ENCODE results near the gene ABCA8.

ABCA8 gene

DNA sequence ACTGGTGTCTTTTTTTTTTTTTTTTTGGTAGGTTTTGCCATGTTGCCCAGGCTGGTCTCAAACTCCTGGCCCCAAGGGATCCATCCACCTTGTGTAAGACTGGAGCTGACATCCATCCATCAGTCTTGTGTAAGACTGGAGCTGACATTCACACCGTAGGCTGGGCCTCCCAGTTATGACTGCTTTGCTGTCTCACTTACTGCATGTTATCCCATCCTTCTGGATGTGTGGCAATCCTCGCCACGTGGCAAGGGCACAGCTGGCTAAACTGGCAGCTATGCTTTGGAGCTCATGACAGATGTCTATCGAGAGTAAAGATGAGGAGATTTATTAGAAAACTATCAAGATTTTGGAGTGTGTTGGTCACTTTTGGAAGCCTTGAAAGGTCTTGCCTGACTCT is 115.1 kb downstream of the ABCA8 start:
- ChIA-PET POLR2A (no interaction called here), CTCF (no interaction called here)
- H3K36me3 ChIP-seq (ENCODE audit: control insufficient read depth in 2 of 2, insufficient read depth in 1 of 2, low read length in 2 of 2): no peaks in the 10 kb centered on the region
- no peak overlapping the region for H3K4me3 ChIP-seq (ENCODE audit: low read depth, low read length)
- no peak overlapping the region for H3K27ac ChIP-seq (ENCODE audit: extremely low read depth, low read depth, low read length)
- H3K9me3 ChIP-seq (ENCODE audit: control insufficient read depth, insufficient read depth, low read depth, low read length): no peaks in the 10 kb centered on the region
- TF ChIP-seq BCL11B (tag by site-specific recombination; IDR thresholded peaks at IDR 0.05; ENCODE audit: low read depth) (no peak), ZNF785 (tag by site-specific recombination; IDR thresholded peaks at IDR 0.05) (no peak), ZNF473 (tag by site-specific recombination; IDR thresholded peaks at IDR 0.05) (no peak), ZNF558 (tag by site-specific recombination; IDR thresholded peaks at IDR 0.05) (no peak), ZBTB21 (tag by site-specific recombination; IDR thresholded peaks at IDR 0.05) (no peak), ZNF548 (tag by site-specific recombination; IDR thresholded peaks at IDR 0.05) (no peak), ZNF677 (tag by site-specific recombination; IDR thresholded peaks at IDR 0.05) (no peak), ZFP41 (tag by site-specific recombination; IDR thresholded peaks at IDR 0.05; ENCODE audit: borderline replicate concordance) (no peak), ZNF501 (tag by site-specific recombination; IDR thresholded peaks at IDR 0.05) (no peak), ZNF792 (tag by site-specific recombination; IDR thresholded peaks at IDR 0.05) (no peak), HOXC10 (CRISPR knock-in tag; IDR thresholded peaks at IDR 0.05) (no peak), ZSCAN30 (tag by site-specific recombination; IDR thresholded peaks at IDR 0.05) (no peak), ZNF391 (tag by site-specific recombination; IDR thresholded peaks at IDR 0.05; ENCODE audit: borderline replicate concordance, low read depth) (no peak), YY2 (tag by site-specific recombination; IDR thresholded peaks at IDR 0.05) (no peak), KLF1 (tag by site-specific recombination; IDR thresholded peaks at IDR 0.05) (no peak)
- TF ChIP-seq, protein P1, sequence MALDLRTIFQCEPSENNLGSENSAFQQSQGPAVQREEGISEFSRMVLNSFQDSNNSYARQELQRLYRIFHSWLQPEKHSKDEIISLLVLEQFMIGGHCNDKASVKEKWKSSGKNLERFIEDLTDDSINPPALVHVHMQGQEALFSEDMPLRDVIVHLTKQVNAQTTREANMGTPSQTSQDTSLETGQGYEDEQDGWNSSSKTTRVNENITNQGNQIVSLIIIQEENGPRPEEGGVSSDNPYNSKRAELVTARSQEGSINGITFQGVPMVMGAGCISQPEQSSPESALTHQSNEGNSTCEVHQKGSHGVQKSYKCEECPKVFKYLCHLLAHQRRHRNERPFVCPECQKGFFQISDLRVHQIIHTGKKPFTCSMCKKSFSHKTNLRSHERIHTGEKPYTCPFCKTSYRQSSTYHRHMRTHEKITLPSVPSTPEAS (tag by site-specific recombination; IDR thresholded peaks at IDR 0.05): no peak
- TF ChIP-seq, protein P2, sequence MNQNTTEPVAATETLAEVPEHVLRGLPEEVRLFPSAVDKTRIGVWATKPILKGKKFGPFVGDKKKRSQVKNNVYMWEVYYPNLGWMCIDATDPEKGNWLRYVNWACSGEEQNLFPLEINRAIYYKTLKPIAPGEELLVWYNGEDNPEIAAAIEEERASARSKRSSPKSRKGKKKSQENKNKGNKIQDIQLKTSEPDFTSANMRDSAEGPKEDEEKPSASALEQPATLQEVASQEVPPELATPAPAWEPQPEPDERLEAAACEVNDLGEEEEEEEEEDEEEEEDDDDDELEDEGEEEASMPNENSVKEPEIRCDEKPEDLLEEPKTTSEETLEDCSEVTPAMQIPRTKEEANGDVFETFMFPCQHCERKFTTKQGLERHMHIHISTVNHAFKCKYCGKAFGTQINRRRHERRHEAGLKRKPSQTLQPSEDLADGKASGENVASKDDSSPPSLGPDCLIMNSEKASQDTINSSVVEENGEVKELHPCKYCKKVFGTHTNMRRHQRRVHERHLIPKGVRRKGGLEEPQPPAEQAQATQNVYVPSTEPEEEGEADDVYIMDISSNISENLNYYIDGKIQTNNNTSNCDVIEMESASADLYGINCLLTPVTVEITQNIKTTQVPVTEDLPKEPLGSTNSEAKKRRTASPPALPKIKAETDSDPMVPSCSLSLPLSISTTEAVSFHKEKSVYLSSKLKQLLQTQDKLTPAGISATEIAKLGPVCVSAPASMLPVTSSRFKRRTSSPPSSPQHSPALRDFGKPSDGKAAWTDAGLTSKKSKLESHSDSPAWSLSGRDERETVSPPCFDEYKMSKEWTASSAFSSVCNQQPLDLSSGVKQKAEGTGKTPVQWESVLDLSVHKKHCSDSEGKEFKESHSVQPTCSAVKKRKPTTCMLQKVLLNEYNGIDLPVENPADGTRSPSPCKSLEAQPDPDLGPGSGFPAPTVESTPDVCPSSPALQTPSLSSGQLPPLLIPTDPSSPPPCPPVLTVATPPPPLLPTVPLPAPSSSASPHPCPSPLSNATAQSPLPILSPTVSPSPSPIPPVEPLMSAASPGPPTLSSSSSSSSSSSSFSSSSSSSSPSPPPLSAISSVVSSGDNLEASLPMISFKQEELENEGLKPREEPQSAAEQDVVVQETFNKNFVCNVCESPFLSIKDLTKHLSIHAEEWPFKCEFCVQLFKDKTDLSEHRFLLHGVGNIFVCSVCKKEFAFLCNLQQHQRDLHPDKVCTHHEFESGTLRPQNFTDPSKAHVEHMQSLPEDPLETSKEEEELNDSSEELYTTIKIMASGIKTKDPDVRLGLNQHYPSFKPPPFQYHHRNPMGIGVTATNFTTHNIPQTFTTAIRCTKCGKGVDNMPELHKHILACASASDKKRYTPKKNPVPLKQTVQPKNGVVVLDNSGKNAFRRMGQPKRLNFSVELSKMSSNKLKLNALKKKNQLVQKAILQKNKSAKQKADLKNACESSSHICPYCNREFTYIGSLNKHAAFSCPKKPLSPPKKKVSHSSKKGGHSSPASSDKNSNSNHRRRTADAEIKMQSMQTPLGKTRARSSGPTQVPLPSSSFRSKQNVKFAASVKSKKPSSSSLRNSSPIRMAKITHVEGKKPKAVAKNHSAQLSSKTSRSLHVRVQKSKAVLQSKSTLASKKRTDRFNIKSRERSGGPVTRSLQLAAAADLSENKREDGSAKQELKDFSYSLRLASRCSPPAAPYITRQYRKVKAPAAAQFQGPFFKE (tag by site-specific recombination; IDR thresholded peaks at IDR 0.05; ENCODE audit: borderline replicate concordance): no peak
- TF ChIP-seq, protein P3, sequence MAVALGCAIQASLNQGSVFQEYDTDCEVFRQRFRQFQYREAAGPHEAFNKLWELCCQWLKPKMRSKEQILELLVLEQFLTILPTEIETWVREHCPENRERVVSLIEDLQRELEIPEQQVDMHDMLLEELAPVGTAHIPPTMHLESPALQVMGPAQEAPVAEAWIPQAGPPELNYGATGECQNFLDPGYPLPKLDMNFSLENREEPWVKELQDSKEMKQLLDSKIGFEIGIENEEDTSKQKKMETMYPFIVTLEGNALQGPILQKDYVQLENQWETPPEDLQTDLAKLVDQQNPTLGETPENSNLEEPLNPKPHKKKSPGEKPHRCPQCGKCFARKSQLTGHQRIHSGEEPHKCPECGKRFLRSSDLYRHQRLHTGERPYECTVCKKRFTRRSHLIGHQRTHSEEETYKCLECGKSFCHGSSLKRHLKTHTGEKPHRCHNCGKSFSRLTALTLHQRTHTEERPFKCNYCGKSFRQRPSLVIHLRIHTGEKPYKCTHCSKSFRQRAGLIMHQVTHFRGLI (tag by site-specific recombination; IDR thresholded peaks at IDR 0.05): no peak
- H3K4me1 ChIP-seq (ENCODE audit: control insufficient read depth, insufficient read depth, low read length): no peaks in the 10 kb centered on the region

DNA sequence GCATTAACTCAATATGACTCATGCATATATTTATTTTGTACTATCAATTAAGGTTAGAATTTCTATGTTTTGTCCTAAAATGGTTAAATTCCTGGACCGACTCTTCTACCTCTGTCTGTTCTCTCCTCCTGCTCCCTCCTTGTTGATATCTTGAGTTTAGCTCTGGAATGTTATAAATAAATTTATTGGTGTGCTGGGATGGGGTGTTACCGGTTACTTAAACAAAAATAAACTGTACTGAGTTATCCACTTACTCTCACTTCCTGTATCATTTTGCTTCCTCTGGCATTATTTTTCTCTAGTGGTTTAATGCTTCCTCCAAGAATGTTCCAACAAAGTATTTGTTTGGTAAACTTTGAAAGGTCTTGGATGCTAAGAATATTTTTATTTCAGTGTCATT is 120.1 kb downstream of the ABCA8 start:
- H3K27ac ChIP-seq (ENCODE audit: extremely low read depth, low read depth, low read length): no peak overlapping the region
- TF ChIP-seq, protein P4, sequence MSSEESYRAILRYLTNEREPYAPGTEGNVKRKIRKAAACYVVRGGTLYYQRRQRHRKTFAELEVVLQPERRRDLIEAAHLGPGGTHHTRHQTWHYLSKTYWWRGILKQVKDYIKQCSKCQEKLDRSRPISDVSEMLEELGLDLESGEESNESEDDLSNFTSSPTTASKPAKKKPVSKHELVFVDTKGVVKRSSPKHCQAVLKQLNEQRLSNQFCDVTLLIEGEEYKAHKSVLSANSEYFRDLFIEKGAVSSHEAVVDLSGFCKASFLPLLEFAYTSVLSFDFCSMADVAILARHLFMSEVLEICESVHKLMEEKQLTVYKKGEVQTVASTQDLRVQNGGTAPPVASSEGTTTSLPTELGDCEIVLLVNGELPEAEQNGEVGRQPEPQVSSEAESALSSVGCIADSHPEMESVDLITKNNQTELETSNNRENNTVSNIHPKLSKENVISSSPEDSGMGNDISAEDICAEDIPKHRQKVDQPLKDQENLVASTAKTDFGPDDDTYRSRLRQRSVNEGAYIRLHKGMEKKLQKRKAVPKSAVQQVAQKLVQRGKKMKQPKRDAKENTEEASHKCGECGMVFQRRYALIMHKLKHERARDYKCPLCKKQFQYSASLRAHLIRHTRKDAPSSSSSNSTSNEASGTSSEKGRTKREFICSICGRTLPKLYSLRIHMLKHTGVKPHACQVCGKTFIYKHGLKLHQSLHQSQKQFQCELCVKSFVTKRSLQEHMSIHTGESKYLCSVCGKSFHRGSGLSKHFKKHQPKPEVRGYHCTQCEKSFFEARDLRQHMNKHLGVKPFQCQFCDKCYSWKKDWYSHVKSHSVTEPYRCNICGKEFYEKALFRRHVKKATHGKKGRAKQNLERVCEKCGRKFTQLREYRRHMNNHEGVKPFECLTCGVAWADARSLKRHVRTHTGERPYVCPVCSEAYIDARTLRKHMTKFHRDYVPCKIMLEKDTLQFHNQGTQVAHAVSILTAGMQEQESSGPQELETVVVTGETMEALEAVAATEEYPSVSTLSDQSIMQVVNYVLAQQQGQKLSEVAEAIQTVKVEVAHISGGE (tag by site-specific recombination; conservative IDR thresholded peaks at IDR 0.05; ENCODE audit: low read depth): no peak
- TF ChIP-seq ZNF184 (tag by site-specific recombination; IDR thresholded peaks at IDR 0.05) (no peak), ZNF548 (tag by site-specific recombination; IDR thresholded peaks at IDR 0.05) (no peak), ZFP3 (tag by site-specific recombination; IDR thresholded peaks at IDR 0.05; ENCODE audit: low read depth) (no peak), YY1 (tag by site-specific recombination; IDR thresholded peaks at IDR 0.05) (no peak), ZNF747 (tag by site-specific recombination; IDR thresholded peaks at IDR 0.05) (no peak)
- TF ChIP-seq, protein P5, sequence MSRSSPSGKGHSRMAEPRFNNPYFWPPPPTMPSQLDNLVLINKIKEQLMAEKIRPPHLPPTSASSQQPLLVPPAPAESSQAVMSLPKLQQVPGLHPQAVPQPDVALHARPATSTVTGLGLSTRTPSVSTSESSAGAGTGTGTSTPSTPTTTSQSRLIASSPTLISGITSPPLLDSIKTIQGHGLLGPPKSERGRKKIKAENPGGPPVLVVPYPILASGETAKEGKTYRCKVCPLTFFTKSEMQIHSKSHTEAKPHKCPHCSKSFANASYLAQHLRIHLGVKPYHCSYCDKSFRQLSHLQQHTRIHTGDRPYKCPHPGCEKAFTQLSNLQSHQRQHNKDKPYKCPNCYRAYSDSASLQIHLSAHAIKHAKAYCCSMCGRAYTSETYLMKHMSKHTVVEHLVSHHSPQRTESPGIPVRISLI (tag by site-specific recombination; IDR thresholded peaks at IDR 0.05): no peak

More for the DNA sequence above, 120.1 kb downstream of the ABCA8 start:
- POLR2A ChIA-PET: no interaction called here
- H3K36me3 ChIP-seq (ENCODE audit: control insufficient read depth in 2 of 2, insufficient read depth in 1 of 2, low read length in 2 of 2): no peaks in the 10 kb centered on the region
- H3K4me3 ChIP-seq (ENCODE audit: low read depth, low read length): no peak overlapping the region
- CTCF ChIA-PET: no interaction called here
- no peaks in the 10 kb centered on the region for H3K4me1 ChIP-seq (ENCODE audit: control insufficient read depth, insufficient read depth, low read length)
- H3K9me3 ChIP-seq (ENCODE audit: control insufficient read depth, insufficient read depth, low read depth, low read length): no peaks in the 10 kb centered on the region

All from HEK293 (cell line).